ENCODE data around the gene DPM1. TPM values are rescaled to one million over a fixed set of nuclear protein-coding genes. Genes with fewer than 3 reads are reported as not detected.

DPM1 gene
- total and polyA plus RNA-seq, 2 of the 8 experiments (the other 6 are each of a cell fraction or from before 2014, with no cell fraction given), result 42.3 to 57.0 TPM

DNA sequence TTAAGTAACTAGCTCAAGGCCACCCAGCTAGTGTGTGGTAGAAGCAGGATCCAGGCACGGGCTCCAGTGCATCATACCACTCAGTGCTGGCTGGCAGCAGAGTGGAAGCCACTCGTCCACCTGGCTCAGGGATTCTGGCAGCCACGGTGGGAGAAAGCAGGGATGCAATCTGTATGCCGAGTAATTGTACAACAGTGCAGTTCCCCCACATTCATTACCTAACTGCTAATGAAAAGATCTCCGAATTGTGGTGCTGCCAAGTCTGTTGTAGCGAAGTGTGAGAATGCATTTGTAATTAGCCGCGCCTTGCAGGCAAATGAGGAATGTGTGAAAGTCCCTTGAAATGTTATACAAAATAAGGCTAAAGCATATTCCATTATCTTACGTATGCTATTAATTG is 35.5 kb upstream of the DPM1 start (continued):
- no peak for TF ChIP-seq EZH2 (IDR thresholded peaks at IDR 0.05; ENCODE audit: low read depth, low read length, severe bottlenecking)
- TF ChIP-seq, protein P1, sequence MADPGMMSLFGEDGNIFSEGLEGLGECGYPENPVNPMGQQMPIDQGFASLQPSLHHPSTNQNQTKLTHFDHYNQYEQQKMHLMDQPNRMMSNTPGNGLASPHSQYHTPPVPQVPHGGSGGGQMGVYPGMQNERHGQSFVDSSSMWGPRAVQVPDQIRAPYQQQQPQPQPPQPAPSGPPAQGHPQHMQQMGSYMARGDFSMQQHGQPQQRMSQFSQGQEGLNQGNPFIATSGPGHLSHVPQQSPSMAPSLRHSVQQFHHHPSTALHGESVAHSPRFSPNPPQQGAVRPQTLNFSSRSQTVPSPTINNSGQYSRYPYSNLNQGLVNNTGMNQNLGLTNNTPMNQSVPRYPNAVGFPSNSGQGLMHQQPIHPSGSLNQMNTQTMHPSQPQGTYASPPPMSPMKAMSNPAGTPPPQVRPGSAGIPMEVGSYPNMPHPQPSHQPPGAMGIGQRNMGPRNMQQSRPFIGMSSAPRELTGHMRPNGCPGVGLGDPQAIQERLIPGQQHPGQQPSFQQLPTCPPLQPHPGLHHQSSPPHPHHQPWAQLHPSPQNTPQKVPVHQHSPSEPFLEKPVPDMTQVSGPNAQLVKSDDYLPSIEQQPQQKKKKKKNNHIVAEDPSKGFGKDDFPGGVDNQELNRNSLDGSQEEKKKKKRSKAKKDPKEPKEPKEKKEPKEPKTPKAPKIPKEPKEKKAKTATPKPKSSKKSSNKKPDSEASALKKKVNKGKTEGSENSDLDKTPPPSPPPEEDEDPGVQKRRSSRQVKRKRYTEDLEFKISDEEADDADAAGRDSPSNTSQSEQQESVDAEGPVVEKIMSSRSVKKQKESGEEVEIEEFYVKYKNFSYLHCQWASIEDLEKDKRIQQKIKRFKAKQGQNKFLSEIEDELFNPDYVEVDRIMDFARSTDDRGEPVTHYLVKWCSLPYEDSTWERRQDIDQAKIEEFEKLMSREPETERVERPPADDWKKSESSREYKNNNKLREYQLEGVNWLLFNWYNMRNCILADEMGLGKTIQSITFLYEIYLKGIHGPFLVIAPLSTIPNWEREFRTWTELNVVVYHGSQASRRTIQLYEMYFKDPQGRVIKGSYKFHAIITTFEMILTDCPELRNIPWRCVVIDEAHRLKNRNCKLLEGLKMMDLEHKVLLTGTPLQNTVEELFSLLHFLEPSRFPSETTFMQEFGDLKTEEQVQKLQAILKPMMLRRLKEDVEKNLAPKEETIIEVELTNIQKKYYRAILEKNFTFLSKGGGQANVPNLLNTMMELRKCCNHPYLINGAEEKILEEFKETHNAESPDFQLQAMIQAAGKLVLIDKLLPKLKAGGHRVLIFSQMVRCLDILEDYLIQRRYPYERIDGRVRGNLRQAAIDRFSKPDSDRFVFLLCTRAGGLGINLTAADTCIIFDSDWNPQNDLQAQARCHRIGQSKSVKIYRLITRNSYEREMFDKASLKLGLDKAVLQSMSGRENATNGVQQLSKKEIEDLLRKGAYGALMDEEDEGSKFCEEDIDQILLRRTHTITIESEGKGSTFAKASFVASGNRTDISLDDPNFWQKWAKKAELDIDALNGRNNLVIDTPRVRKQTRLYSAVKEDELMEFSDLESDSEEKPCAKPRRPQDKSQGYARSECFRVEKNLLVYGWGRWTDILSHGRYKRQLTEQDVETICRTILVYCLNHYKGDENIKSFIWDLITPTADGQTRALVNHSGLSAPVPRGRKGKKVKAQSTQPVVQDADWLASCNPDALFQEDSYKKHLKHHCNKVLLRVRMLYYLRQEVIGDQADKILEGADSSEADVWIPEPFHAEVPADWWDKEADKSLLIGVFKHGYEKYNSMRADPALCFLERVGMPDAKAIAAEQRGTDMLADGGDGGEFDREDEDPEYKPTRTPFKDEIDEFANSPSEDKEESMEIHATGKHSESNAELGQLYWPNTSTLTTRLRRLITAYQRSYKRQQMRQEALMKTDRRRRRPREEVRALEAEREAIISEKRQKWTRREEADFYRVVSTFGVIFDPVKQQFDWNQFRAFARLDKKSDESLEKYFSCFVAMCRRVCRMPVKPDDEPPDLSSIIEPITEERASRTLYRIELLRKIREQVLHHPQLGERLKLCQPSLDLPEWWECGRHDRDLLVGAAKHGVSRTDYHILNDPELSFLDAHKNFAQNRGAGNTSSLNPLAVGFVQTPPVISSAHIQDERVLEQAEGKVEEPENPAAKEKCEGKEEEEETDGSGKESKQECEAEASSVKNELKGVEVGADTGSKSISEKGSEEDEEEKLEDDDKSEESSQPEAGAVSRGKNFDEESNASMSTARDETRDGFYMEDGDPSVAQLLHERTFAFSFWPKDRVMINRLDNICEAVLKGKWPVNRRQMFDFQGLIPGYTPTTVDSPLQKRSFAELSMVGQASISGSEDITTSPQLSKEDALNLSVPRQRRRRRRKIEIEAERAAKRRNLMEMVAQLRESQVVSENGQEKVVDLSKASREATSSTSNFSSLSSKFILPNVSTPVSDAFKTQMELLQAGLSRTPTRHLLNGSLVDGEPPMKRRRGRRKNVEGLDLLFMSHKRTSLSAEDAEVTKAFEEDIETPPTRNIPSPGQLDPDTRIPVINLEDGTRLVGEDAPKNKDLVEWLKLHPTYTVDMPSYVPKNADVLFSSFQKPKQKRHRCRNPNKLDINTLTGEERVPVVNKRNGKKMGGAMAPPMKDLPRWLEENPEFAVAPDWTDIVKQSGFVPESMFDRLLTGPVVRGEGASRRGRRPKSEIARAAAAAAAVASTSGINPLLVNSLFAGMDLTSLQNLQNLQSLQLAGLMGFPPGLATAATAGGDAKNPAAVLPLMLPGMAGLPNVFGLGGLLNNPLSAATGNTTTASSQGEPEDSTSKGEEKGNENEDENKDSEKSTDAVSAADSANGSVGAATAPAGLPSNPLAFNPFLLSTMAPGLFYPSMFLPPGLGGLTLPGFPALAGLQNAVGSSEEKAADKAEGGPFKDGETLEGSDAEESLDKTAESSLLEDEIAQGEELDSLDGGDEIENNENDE (IDR thresholded peaks at IDR 0.05; ENCODE audit: insufficient replicate concordance, low read length), result no peak
- no peak for TF ChIP-seq PHF8 (conservative IDR thresholded peaks at IDR 0.05; ENCODE audit: low read depth, low read length)
